CD14-positive monocyte (primary cell): ENCODE results near the gene DSG3. TPM values are rescaled to one million over a fixed set of nuclear protein-coding genes. Genes with fewer than 3 reads are reported as not detected.

ENCODE experiments used
- DNase-seq, 3 donors: peaks; one replicate each; pipeline ENCODE4 v3.0.0-alpha.2; 2011 to 2022
- H2AFZ ChIP-seq: 2 replicates; pipeline ENCODE4 v1.6.0; 2012; ENCODE audit warnings: mild to moderate bottlenecking, low read depth, low read length, inconsistent platforms; ENCODE audit not compliant: insufficient read depth, poor library complexity, severe bottlenecking
- H3K27ac ChIP-seq, 2 donors: 1 replicate in 1 of 2; 2 replicates in 1 of 2; pipeline ENCODE4 v1.5.1; 2012 to 2013; ENCODE audit warnings: low read length in 2 of 2, control low read depth in 1 of 2, inconsistent platforms in 1 of 2, low read depth in 1 of 2, mild to moderate bottlenecking in 1 of 2
- H3K27me3 ChIP-seq, 2 donors: one replicate each; pipeline versions ENCODE4 v1.6.0 to v1.6.1; 2011 to 2013; ENCODE audit warnings: low read length in 2 of 2; ENCODE audit not compliant: control insufficient read depth in 2 of 2, insufficient read depth in 2 of 2
- H3K36me3 ChIP-seq, 2 donors: replicated peaks in 1 of 2; 1 replicate in 1 of 2; 2 replicates in 1 of 2; pipeline versions ENCODE4 v1.5.1 to v1.6.1; 2012 to 2013; ENCODE audit warnings: low read length in 2 of 2, control low read depth in 1 of 2, inconsistent platforms in 1 of 2, mild to moderate bottlenecking in 1 of 2; ENCODE audit not compliant: insufficient read depth in 2 of 2, control insufficient read depth in 1 of 2
- H3K4me1 ChIP-seq, 2 donors: 1 replicate in 1 of 2; 2 replicates in 1 of 2; pipeline versions ENCODE4 v1.5.1 to v1.6.1; 2012 to 2013; ENCODE audit warnings: low read length in 2 of 2, control low read depth in 1 of 2, inconsistent platforms in 1 of 2, mild to moderate bottlenecking in 1 of 2, moderate library complexity in 1 of 2; ENCODE audit not compliant: insufficient read depth in 2 of 2, control insufficient read depth in 1 of 2
- H3K4me2 ChIP-seq: replicated peaks from 2 replicates; pipeline ENCODE3; 2012; ENCODE audit warnings: low read length, moderate library complexity, mild to moderate bottlenecking; ENCODE audit not compliant: poor library complexity, severe bottlenecking; ENCODE audit errors: extremely low read depth
- H3K4me3 ChIP-seq, 3 experiments: fragments of 200-600 bp in 1 of 3; sonication (generic) in 1 of 3; replicated peaks in 1 of 3; 1 replicate in 2 of 3; 2 replicates in 1 of 3; pipeline ENCODE4 v1.5.1; 2011 to 2013; ENCODE audit warnings: low read length in 3 of 3, mild to moderate bottlenecking in 3 of 3, control low read depth in 2 of 3, low read depth in 2 of 3, inconsistent platforms in 1 of 3, moderate library complexity in 1 of 3
- H3K79me2 ChIP-seq: 2 replicates; pipeline ENCODE4 v1.6.0; 2012; ENCODE audit warnings: mild to moderate bottlenecking, control low read depth, inconsistent platforms, low read length, moderate library complexity; ENCODE audit not compliant: insufficient read depth
- H3K9ac ChIP-seq: 2 replicates; pipeline ENCODE4 v1.6.0; 2017; ENCODE audit warnings: low read length, mild to moderate bottlenecking; ENCODE audit not compliant: insufficient read depth, poor library complexity, severe bottlenecking
- H3K9me3 ChIP-seq, 2 donors: replicated peaks in 1 of 2; 1 replicate in 1 of 2; 2 replicates in 1 of 2; pipeline versions ENCODE4 v1.5.1 to v1.6.1; 2012 to 2013; ENCODE audit warnings: low read length in 2 of 2, control low read depth in 1 of 2; ENCODE audit not compliant: control insufficient read depth in 1 of 2, insufficient read depth in 1 of 2
- H4K20me1 ChIP-seq: 2 replicates; pipeline ENCODE4 v1.6.0; 2012; ENCODE audit warnings: mild to moderate bottlenecking, low read length, control low read depth, moderate library complexity; ENCODE audit not compliant: insufficient read depth
- H3K27ac Mint-ChIP-seq, 7 donors: one replicate each; pipeline ENCODE4 v1.8.0; 2020; ENCODE audit warnings: mild to moderate bottlenecking in 7 of 7, mixed read lengths in 7 of 7, moderate library complexity in 6 of 7, inconsistent platforms in 2 of 7
- H3K27me3 Mint-ChIP-seq, 3 donors: one replicate each; pipeline ENCODE4 v1.8.0; 2021 to 2022; ENCODE audit warnings: low read depth in 3 of 3, mild to moderate bottlenecking in 3 of 3, mixed read lengths in 3 of 3, moderate library complexity in 3 of 3, inconsistent platforms in 1 of 3
- H3K36me3 Mint-ChIP-seq, 2 donors: one replicate each; pipeline ENCODE4 v1.8.0; 2020; ENCODE audit warnings: mixed read lengths in 2 of 2, inconsistent platforms in 1 of 2, mild to moderate bottlenecking in 1 of 2
- H3K4me1 Mint-ChIP-seq: one replicate; pipeline ENCODE4 v1.8.0; 2020; ENCODE audit warnings: mild to moderate bottlenecking, mixed read lengths
- H3K4me3 Mint-ChIP-seq, 2 donors: one replicate each; pipeline ENCODE4 v1.8.0; 2020; ENCODE audit warnings: mild to moderate bottlenecking in 2 of 2, mixed read lengths in 2 of 2, moderate library complexity in 1 of 2
- H3K9me3 Mint-ChIP-seq, 7 donors: one replicate each; pipeline ENCODE4 v1.8.0; 2020 to 2022; ENCODE audit warnings: mixed read lengths in 7 of 7, mild to moderate bottlenecking in 6 of 7, moderate library complexity in 6 of 7, inconsistent platforms in 2 of 7
- CTCF ChIP-seq: fragments of 200-600 bp; IDR thresholded peaks from one replicate; pipeline ENCODE4 v1.8.0; 2022; ENCODE audit warnings: antibody characterized with exemption, mild to moderate bottlenecking
- WGBS: methylation state at CpG from one replicate; pipeline ENCODE4 v1.1.5; 2013; ENCODE audit warnings: missing lambda C conversion rate; ENCODE audit not compliant: insufficient coverage; 5-methylcytosine and 5-hydroxymethylcytosine counted together
- intact Hi-C, 2 donors: fragments of 100-400 bp; cut with micrococcal nuclease; formaldehyde crosslinking; loops; one replicate each; pipeline versions ENCODE4 v1.15.0 to v1.15.1; 2023
- polyA plus RNA-seq, 3 donors: library from polyadenylated mRNA; depleted of rRNA in 1 of 3; unstranded in 2 of 3; stranded (reverse) in 1 of 3; fragments of 300-500 nt in 2 of 3; fragments of >200 nt in 1 of 3; fragmentation: Illumina TruSeq in 2 of 3; gene quantifications; 1 replicate in 2 of 3; 2 replicates in 1 of 3; pipeline ENCODE4 v1.2.3, GENCODE V29; 2012 to 2021

Gene DSG3
- polyA plus RNA-seq, 3 donors = not detected

- Mint-ChIP-seq H3K27me3 (peaks cover 1 to 4% (median 4%) of the 10 kb centered on the region in 3 donors), H3K36me3 (no peaks in the 10 kb centered on the region), H3K4me1 (peaks cover 1% of the 10 kb centered on the region), H3K9me3 (peaks cover 0 to 8% (median 2%) of the 10 kb centered on the region in 7 donors), H3K4me3 (no peak overlapping the region), H3K27ac (no peak overlapping the region)
- Histone ChIP-seq H4K20me1 (no peaks in the 10 kb centered on the region), H3K4me2 (no peak overlapping the region), H3K79me2 (no peaks in the 10 kb centered on the region), H3K27me3 (no peaks in the 10 kb centered on the region), H2AFZ (no peak overlapping the region), H3K4me3 (no peak overlapping the region), H3K9me3 (no peaks in the 10 kb centered on the region), H3K27ac (no peak overlapping the region), H3K9ac (no peak overlapping the region), H3K4me1 (no peaks in the 10 kb centered on the region), H3K36me3 (no peaks in the 10 kb centered on the region)
- no peak for DNase-seq
- TF ChIP-seq CTCF = no peak
- intact Hi-C loops = no loop called here
- WGBS = no CpG with 5 or more reads among the region's 1 CpG
These were observed 15.2 kb upstream of the DSG3 start for GRCh38 chr18:31432316-31432715.

GRCh38 chr18:31436825-31437224, 10.7 kb upstream of the DSG3 start:
- Mint-ChIP-seq H3K27me3 (peaks cover 1 to 6% (median 3%) of the 10 kb centered on the region in 3 donors), H3K27ac (no peak overlapping the region), H3K9me3 (peaks cover 0 to 4% (median 3%) of the 10 kb centered on the region in 7 donors), H3K36me3 (no peaks in the 10 kb centered on the region), H3K4me3 (no peak overlapping the region), H3K4me1 (peaks cover 6% of the 10 kb centered on the region)
- Histone ChIP-seq H3K27ac (no peak overlapping the region), H3K4me3 (no peak overlapping the region), H3K9me3 (no peaks in the 10 kb centered on the region), H2AFZ (no peak overlapping the region), H3K4me2 (no peak overlapping the region), H3K79me2 (no peaks in the 10 kb centered on the region), H3K4me1 (peaks cover 0 to 6% of the 10 kb centered on the region in 2 donors), H3K9ac (no peak overlapping the region), H3K27me3 (no peaks in the 10 kb centered on the region), H4K20me1 (no peaks in the 10 kb centered on the region), H3K36me3 (no peaks in the 10 kb centered on the region)
- intact Hi-C loops = no loop called here
- WGBS = 82% methylated on average over 2 of the region's 3 CpGs
- no peak for TF ChIP-seq CTCF
- DNase-seq = no peak
